IMR-90 (cell line): ENCODE results near the gene DDX54. TPM values are rescaled to one million over a fixed set of nuclear protein-coding genes. Genes with fewer than 3 reads are reported as not detected.

Source experiments
- ATAC-seq: fragments of 200-7000 bp; cut with Tn5 transposase; 2 replicates; pipeline ENCODE4 v1.9.1; 2020; ENCODE audit warnings: low read depth, mild to moderate bottlenecking, moderate library complexity
- BruUV-seq: library from RNA; stranded (reverse); fragments of 400-500 nt; replicated peaks from 2 replicates; lab custom pipeline; 2021; lab: Mats Ljungman, UMichigan
- CTCF ChIA-PET: fragments of 300-600 bp; formaldehyde crosslinking; extraction: SDS; loops from one replicate; lab custom pipeline; 2021; ENCODE audit warnings: antibody characterized with exemption; lab: Yijun Ruan, JAX
- POLR2A ChIA-PET: fragments of 300-600 bp; sonication (Branson Sonifier 250); formaldehyde crosslinking; loops from one replicate; lab custom pipeline; 2022; ENCODE audit warnings: antibody characterized with exemption; ENCODE audit not compliant: unreplicated experiment; lab: Charles Lee
- DNase-seq: peaks from one replicate; pipeline ENCODE4 v3.0.0; 2013
- H2AFZ ChIP-seq: replicated peaks from 2 replicates; pipeline ENCODE3; 2013; ENCODE audit warnings: low read length, mild to moderate bottlenecking; ENCODE audit not compliant: poor library complexity
- H2AK5ac ChIP-seq: 2 replicates; pipeline ENCODE4 v1.6.1; 2013; ENCODE audit warnings: low read depth, low read length, inconsistent platforms
- H2AK9ac ChIP-seq: replicated peaks from 2 replicates; pipeline ENCODE3; 2013; ENCODE audit warnings: mild to moderate bottlenecking, low read depth, low read length, moderate library complexity; ENCODE audit not compliant: poor library complexity
- H2BK120ac ChIP-seq: 2 replicates; pipeline ENCODE4 v1.6.1; 2013; ENCODE audit warnings: low read depth, low read length, inconsistent platforms
- H2BK15ac ChIP-seq: 3 replicates; pipeline ENCODE4 v1.6.1; 2013; ENCODE audit warnings: low read depth, low read length, inconsistent platforms
- H2BK20ac ChIP-seq: 2 replicates; pipeline ENCODE4 v1.6.1; 2013; ENCODE audit warnings: low read depth, mild to moderate bottlenecking, inconsistent platforms, low read length, moderate library complexity
- H2BK5ac ChIP-seq: 2 replicates; pipeline ENCODE4 v1.6.1; 2013; ENCODE audit warnings: mild to moderate bottlenecking, low read depth, low read length, inconsistent platforms; ENCODE audit not compliant: poor library complexity, severe bottlenecking
- H3K14ac ChIP-seq: replicated peaks from 2 replicates; pipeline ENCODE4 v1.6.1; 2013; ENCODE audit warnings: low read depth, low read length, inconsistent platforms
- H3K18ac ChIP-seq: 2 replicates; pipeline ENCODE4 v1.6.1; 2013; ENCODE audit warnings: low read depth, low read length, control low read depth
- H3K23ac ChIP-seq: 2 replicates; pipeline ENCODE4 v1.6.1; 2013; ENCODE audit warnings: low read depth, low read length, inconsistent platforms
- H3K27ac ChIP-seq: 2 replicates; pipeline ENCODE4 v1.5.1; 2013; ENCODE audit warnings: mild to moderate bottlenecking, control low read depth, low read length; ENCODE audit not compliant: insufficient read depth
- H3K27me3 ChIP-seq: 2 replicates; pipeline ENCODE4 v1.6.1; 2013; ENCODE audit warnings: low read length; ENCODE audit not compliant: control insufficient read depth, insufficient read depth
- H3K36me3 ChIP-seq: 2 replicates; pipeline ENCODE4 v1.6.1; 2013; ENCODE audit warnings: low read length, mixed read lengths; ENCODE audit not compliant: control insufficient read depth, insufficient read depth
- H3K4ac ChIP-seq: 2 replicates; pipeline ENCODE4 v1.6.1; 2013; ENCODE audit warnings: low read depth, low read length, inconsistent platforms
- H3K4me1 ChIP-seq: 2 replicates; pipeline ENCODE4 v1.6.1; 2013; ENCODE audit warnings: low read length, mixed read lengths; ENCODE audit not compliant: control insufficient read depth, insufficient read depth
- H3K4me2 ChIP-seq: 2 replicates; pipeline ENCODE4 v1.6.1; 2013; ENCODE audit warnings: low read depth, mild to moderate bottlenecking, control low read depth, low read length, moderate library complexity
- H3K4me3 ChIP-seq: 2 replicates; pipeline ENCODE4 v1.5.1; 2013; ENCODE audit warnings: low read depth, mild to moderate bottlenecking, control low read depth, low read length, moderate library complexity; ENCODE audit not compliant: insufficient read depth
- H3K56ac ChIP-seq: 2 replicates; pipeline ENCODE4 v1.6.1; 2013; ENCODE audit warnings: low read length, inconsistent platforms; ENCODE audit not compliant: insufficient read depth; ENCODE audit errors: extremely low read depth
- H3K79me1 ChIP-seq, 2 experiments: 2 replicates each; pipeline ENCODE4 v1.6.1; 2013; ENCODE audit warnings: low read length in 2 of 2, inconsistent platforms in 1 of 2, low read depth in 1 of 2
- H3K9ac ChIP-seq: 2 replicates; pipeline ENCODE4 v1.6.1; 2013; ENCODE audit warnings: low read depth, low read length, control low read depth
- H3K9me1 ChIP-seq: 2 replicates; pipeline ENCODE4 v1.6.1; 2013; ENCODE audit warnings: low read length, inconsistent platforms; ENCODE audit not compliant: insufficient read depth
- H3K9me3 ChIP-seq: 2 replicates; pipeline ENCODE4 v1.6.1; 2013; ENCODE audit warnings: low read length; ENCODE audit not compliant: control insufficient read depth, insufficient read depth
- H4K20me1 ChIP-seq: 2 replicates; pipeline ENCODE4 v1.6.1; 2013; ENCODE audit warnings: low read length, inconsistent platforms; ENCODE audit not compliant: insufficient read depth
- H4K5ac ChIP-seq: 2 replicates; pipeline ENCODE4 v1.6.1; 2013; ENCODE audit warnings: mild to moderate bottlenecking, low read depth, low read length, control low read depth
- H4K8ac ChIP-seq, 2 experiments: 2 replicates each; pipeline ENCODE4 v1.6.1; 2013; ENCODE audit warnings: low read depth in 2 of 2, low read length in 2 of 2, control low read depth in 1 of 2, inconsistent platforms in 1 of 2
- H4K91ac ChIP-seq: 2 replicates; pipeline ENCODE4 v1.6.1; 2013; ENCODE audit warnings: low read depth, low read length, inconsistent platforms; ENCODE audit not compliant: insufficient read depth
- BHLHE40 ChIP-seq: fragments of 150-350 bp; IDR thresholded peaks from 2 replicates; pipeline ENCODE4 v1.6.1; 2016; ENCODE audit warnings: mild to moderate bottlenecking, low read depth, low read length
- CEBPB ChIP-seq: IDR thresholded peaks from 2 replicates; pipeline ENCODE4 v1.6.1; 2012; ENCODE audit warnings: low read depth, low read length, improper control_type of control experiment
- CHD1 ChIP-seq: IDR thresholded peaks from 2 replicates; pipeline ENCODE4 v1.6.1; 2012; ENCODE audit warnings: low read depth, low read length, improper control_type of control experiment
- FOS ChIP-seq: fragments of 150-350 bp; IDR thresholded peaks from 2 replicates; pipeline ENCODE4 v1.6.1; 2016; ENCODE audit warnings: low read depth, low read length
- MAZ ChIP-seq: IDR thresholded peaks from 2 replicates; pipeline ENCODE4 v1.6.1; 2012; ENCODE audit warnings: low read depth, mild to moderate bottlenecking, low read length, improper control_type of control experiment, moderate library complexity, borderline replicate concordance
- MXI1 ChIP-seq: IDR thresholded peaks from 2 replicates; pipeline ENCODE4 v1.6.1; 2012; ENCODE audit warnings: low read depth, mild to moderate bottlenecking, low read length, moderate library complexity, borderline replicate concordance
- POLR2A ChIP-seq: IDR thresholded peaks from 2 replicates; pipeline ENCODE4 v1.6.1; 2012; ENCODE audit warnings: mild to moderate bottlenecking, low read depth, low read length
- RAD21 ChIP-seq: IDR thresholded peaks from 2 replicates; pipeline ENCODE4 v1.6.1; 2012; ENCODE audit warnings: low read length, improper control_type of control experiment
- RCOR1 ChIP-seq: IDR thresholded peaks from 2 replicates; pipeline ENCODE4 v1.6.1; 2012; ENCODE audit warnings: mild to moderate bottlenecking, low read length, improper control_type of control experiment; ENCODE audit not compliant: insufficient replicate concordance
- RFX5 ChIP-seq: IDR thresholded peaks from 2 replicates; pipeline ENCODE4 v1.8.0; 2012; ENCODE audit warnings: low read depth, mild to moderate bottlenecking, low read length, moderate library complexity
- WGBS, 2 experiments: methylation state at CpG; one replicate each; pipeline versions ENCODE4 v1.1.5 to v1.1.7; 2013; ENCODE audit warnings: missing lambda C conversion rate in 2 of 2; ENCODE audit not compliant: insufficient read length in 1 of 2; ENCODE audit errors: extremely low coverage in 2 of 2; 5-methylcytosine and 5-hydroxymethylcytosine counted together
- dilution Hi-C: fragments of 300-500 bp; cut with HindIII; formaldehyde crosslinking; loops from one replicate; pipeline ENCODE4 v1.14.3; 2018; ENCODE audit warnings: low sequenced_read_pairs; ENCODE audit not compliant: unreplicated experiment
- in situ Hi-C: fragments of 300-500 bp; cut with MboI; formaldehyde crosslinking; loops from 3 replicates; pipeline ENCODE4 v1.14.3; 2019; ENCODE audit warnings: low sequenced_read_pairs, inconsistent platforms, mixed read lengths
- intact Hi-C: fragments of 100-400 bp; cut with micrococcal nuclease; formaldehyde crosslinking; loops from 2 replicates; pipeline ENCODE4 v1.10.0; 2022
- polyA plus RNA-seq, 3 experiments: library from polyadenylated mRNA; depleted of rRNA; stranded (reverse); fragments of >200 nt; gene quantifications; 2 replicates each; pipeline ENCODE4 v1.2.3, GENCODE V29; 2012; ENCODE audit warnings: low replicate concordance in 1 of 3
- total RNA-seq: library from RNA; depleted of rRNA; stranded (reverse); fragments of >200 nt; gene quantifications from 2 replicates; pipeline ENCODE4 v1.2.3, GENCODE V29; 2012
- TF ChIP-seq, protein P1 (sequence below): conservative IDR thresholded peaks from 2 replicates; pipeline ENCODE4 v1.5.1; 2012; ENCODE audit warnings: mild to moderate bottlenecking, low read depth, low read length, improper control_type of control experiment
- TF ChIP-seq, protein P2 (sequence below): fragments of 150-350 bp; IDR thresholded peaks from 2 replicates; pipeline ENCODE4 v1.6.1; 2017; ENCODE audit warnings: mild to moderate bottlenecking, antibody characterized with exemption, low read length, low read depth
- TF ChIP-seq, protein P3 (sequence below): fragments of 150-350 bp; IDR thresholded peaks from 2 replicates; pipeline ENCODE4 v1.6.1; 2016; ENCODE audit warnings: low read depth, mild to moderate bottlenecking, low read length, moderate library complexity, borderline replicate concordance

Gene DDX54
- total and polyA plus RNA-seq, 2 of the 4 experiments (the other 2 are of a cell fraction), result 23.8 to 47.5 TPM

- BruUV-seq, result no TSS peak
- Histone ChIP-seq H3K79me1 (no peaks in the 10 kb centered on the region), H2AK5ac (no peak overlapping the region), H2BK120ac (no peak overlapping the region), H2AFZ (no peak overlapping the region), H4K5ac (no peak overlapping the region), H3K4me1 (no peaks in the 10 kb centered on the region), H4K91ac (no peak overlapping the region), H2BK5ac (no peak overlapping the region), H4K20me1 (no peaks in the 10 kb centered on the region), H3K9me1 (no peaks in the 10 kb centered on the region), H4K8ac (no peak overlapping the region), H3K9ac (no peak overlapping the region), H3K4me2 (no peak overlapping the region), H3K56ac (no peak overlapping the region), H3K4ac (no peak overlapping the region), H3K27me3 (peaks cover 4% of the 10 kb centered on the region; the same call in 1 of the 2 replicates), H3K14ac (no peak overlapping the region), H3K18ac (no peak overlapping the region), H2AK9ac (no peak overlapping the region), H2BK15ac (no peak overlapping the region), H2BK20ac (no peak overlapping the region), H3K27ac (no peak overlapping the region), H3K4me3 (no peak overlapping the region), H3K23ac (no peak overlapping the region), H3K36me3 (no peaks in the 10 kb centered on the region), H3K9me3 (no peaks in the 10 kb centered on the region)
- 69% methylated on average over 2 of the region's 5 CpGs; no CpG with 5 or more reads in 1 of the 2 experiments for WGBS, 2 experiments
- TF ChIP-seq RAD21 (no peak), MAZ (no peak), POLR2A (no peak), BHLHE40 (no peak), FOS (no peak), RFX5 (no peak), MXI1 (no peak), CHD1 (no peak), CEBPB (no peak), RCOR1 (no peak)
- TF ChIP-seq, protein P1, sequence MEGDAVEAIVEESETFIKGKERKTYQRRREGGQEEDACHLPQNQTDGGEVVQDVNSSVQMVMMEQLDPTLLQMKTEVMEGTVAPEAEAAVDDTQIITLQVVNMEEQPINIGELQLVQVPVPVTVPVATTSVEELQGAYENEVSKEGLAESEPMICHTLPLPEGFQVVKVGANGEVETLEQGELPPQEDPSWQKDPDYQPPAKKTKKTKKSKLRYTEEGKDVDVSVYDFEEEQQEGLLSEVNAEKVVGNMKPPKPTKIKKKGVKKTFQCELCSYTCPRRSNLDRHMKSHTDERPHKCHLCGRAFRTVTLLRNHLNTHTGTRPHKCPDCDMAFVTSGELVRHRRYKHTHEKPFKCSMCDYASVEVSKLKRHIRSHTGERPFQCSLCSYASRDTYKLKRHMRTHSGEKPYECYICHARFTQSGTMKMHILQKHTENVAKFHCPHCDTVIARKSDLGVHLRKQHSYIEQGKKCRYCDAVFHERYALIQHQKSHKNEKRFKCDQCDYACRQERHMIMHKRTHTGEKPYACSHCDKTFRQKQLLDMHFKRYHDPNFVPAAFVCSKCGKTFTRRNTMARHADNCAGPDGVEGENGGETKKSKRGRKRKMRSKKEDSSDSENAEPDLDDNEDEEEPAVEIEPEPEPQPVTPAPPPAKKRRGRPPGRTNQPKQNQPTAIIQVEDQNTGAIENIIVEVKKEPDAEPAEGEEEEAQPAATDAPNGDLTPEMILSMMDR, result no peak
- TF ChIP-seq, protein P2, sequence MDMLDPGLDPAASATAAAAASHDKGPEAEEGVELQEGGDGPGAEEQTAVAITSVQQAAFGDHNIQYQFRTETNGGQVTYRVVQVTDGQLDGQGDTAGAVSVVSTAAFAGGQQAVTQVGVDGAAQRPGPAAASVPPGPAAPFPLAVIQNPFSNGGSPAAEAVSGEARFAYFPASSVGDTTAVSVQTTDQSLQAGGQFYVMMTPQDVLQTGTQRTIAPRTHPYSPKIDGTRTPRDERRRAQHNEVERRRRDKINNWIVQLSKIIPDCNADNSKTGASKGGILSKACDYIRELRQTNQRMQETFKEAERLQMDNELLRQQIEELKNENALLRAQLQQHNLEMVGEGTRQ, result no peak
- TF ChIP-seq, protein P3, sequence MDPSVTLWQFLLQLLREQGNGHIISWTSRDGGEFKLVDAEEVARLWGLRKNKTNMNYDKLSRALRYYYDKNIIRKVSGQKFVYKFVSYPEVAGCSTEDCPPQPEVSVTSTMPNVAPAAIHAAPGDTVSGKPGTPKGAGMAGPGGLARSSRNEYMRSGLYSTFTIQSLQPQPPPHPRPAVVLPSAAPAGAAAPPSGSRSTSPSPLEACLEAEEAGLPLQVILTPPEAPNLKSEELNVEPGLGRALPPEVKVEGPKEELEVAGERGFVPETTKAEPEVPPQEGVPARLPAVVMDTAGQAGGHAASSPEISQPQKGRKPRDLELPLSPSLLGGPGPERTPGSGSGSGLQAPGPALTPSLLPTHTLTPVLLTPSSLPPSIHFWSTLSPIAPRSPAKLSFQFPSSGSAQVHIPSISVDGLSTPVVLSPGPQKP, result no peak
- DNase-seq (no peak), ATAC-seq (no peak)
- in situ Hi-C loops (no loop called here), intact Hi-C loops (no loop called here), dilution Hi-C loops (no loop called here)
- CTCF ChIA-PET, result no interaction called here
- POLR2A ChIA-PET, result no interaction called here
These were observed 75.9 kb downstream of the DDX54 start for GRCh38 chr12:113109360-113109759.
